Activated T-cell treated with anti-CD3 and anti-CD28 coated beads for 1 hour (primary cell): ENCODE measurements around the gene XPO4.
"Not testable (repeated sequence)": the region's sequence is repeated elsewhere in the genome, so short reads cannot be mapped to it uniquely, and the experiment has no call there.

Experiments
- DNase-seq: peaks from one replicate; pipeline ENCODE4 v3.0.0-alpha.2; 2020; ENCODE audit warnings: low read depth

The XPO4 gene

GRCh38 chr13:20787180-20787579 is 115.4 kb downstream of the XPO4 start:
- no peak for DNase-seq

DNA sequence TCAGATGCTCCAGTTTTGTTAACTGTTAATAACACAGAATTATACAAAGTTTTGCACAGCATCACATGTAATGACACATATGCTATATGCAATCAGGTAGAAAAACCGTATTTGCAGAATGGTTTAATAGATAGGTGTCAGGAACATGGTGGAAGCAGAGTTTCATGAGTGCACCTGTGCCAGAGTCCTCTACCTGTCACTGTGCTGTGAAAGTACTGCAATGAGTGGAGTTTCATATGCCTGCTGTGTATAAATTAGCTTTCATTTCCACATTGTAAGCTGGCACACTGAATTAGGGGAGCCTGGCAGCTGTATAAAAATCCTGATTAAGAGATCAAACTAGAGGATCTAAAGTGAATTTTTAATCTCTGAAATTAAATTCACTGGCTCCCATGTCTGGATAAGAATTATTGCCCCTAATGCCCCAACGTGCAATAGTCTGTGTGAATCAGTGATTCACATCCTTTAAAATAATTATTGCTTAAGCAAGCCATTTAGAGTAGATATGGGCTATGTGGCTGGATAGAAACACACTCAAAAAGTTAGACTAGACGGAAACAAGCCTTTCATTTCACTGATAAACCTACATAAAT is 120.3 kb downstream of the XPO4 start:
- DNase-seq = no peak

GRCh38 chr13:20780317-20780716 is 122.2 kb downstream of the XPO4 start:
- DNase-seq = no peak

- no peak for DNase-seq
Measured at GRCh38 chr13:20779405-20779804, 123.1 kb downstream of the XPO4 start.

GRCh38 chr13:20778311-20778710 is 124.2 kb downstream of the XPO4 start:
- DNase-seq = no peak

DNA sequence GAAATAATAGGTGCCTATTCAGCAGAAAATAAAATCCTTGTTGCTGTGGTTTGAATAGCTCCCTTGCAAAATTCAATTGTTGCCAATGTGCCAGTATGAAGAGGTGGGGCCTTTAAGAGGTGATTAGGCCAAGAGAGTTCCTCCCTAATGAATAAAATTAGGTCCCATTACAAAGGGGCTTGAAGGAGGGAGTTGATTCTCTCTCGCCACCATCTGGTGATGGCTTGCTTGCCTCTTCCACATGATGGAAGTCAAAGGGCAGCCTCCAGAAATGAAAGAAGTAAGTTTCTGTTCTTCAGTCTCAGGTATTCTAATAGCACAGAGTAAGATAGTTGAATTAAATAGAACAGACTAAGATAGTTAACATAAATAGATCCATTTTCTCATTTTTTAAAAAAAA is 125.8 kb downstream of the XPO4 start:
- DNase-seq = no peak

DNA sequence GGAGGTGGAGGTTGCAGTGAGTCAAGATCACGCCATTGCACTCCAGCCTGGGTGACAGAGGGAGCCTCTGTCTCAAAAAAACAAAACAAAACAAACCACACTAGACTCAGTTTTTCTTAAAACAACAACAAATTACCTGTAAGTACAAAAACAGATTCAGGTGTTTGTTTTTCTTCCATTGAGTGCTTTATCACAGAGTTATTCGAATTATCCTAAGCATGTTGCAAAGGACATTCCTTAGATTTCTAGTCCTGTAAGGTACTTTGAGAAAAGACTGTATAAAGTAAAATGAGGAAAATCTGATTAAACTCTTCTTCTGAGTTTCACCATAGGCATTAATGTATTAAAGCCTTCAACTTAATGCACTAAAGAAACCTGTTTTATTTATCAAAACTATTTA is 126.6 kb downstream of the XPO4 start:
- no peak for DNase-seq

GRCh38 chr13:20774746-20775145 is 127.8 kb downstream of the XPO4 start:
- DNase-seq = no peak

GRCh38 chr13:20773194-20774080 is 129.1 kb downstream of the XPO4 start, which contains the start of gene EEF1AKMT1:
TSS of gene EEF1AKMT1 (minus strand) at chr13:20773961. CDS start at chr13:20757598, 16,363 bp downstream.
- DNase-seq = peak; percentile 98

- DNase-seq = no peak
Measured at GRCh38 chr13:20772401-20773131, 130.0 kb downstream of the XPO4 start.

DNA sequence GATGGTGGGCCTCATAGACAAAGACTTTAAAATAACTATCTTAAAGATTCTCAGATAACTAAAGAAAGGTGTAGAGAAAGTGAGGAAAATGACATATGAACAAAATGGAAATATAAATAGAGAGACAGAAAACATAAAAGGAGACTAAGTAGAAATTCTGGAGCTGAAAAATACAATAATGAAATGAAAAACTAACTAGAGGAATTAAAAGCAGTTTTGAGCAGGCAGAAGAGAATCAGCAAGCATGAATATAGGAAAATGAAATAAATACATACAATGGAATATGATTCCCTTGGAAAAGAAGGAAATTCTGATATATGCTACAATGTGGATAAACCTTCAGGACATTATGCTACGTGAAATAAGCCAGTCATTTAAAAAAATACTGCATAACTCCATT is 132.7 kb downstream of the XPO4 start:
- DNase-seq = no peak

DNA sequence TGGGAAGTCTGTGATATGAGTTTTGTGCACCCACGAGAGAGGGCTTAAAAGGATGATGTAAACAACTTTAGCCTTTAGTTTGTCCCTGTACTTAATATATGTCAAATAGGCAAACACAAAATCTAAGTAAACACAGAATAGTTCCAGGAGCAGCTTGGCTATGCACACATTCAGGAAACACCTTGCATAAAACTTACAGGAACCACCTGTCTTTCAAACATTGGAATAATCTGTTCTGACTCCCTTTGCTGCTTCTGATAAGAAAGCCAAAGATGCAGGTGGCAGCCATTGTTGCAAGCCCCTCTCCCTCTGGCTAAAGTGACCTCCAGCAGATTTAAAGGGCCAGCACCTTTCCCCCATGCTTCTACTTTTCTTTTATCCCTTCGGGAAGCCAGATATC is 133.5 kb downstream of the XPO4 start:
- no peak for DNase-seq

DNA sequence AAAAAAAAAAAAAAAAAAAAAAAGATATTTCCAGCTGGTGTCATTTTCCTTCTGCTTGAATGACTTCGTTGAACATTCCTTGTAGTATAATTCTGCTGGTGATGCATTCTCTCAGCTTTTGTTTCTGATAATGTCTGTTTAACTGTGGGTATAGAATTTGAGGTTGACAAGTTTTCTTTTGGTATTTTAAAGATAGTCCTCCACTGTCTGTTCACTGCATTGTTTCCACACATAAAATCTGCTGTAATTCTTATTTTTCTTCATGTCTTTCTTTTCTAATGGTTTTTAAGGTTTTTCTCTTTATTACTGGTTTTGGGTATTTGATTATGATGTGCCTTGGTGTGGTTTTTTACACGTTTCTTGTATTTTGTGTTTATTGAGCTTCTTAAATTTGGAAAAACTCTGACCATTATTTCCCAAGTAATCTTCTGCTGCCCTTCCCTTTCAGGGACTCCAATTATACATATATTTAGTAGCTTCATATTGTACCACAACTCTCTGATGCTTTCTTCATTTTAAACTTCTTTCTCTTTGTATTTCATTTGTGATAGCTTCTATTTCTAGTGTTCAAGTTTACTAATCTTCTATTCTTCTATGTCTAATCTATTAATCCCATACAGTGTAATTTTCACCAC is 135.1 kb downstream of the XPO4 start:
- no peak for DNase-seq

GRCh38 chr13:20760872-20761271 is 141.7 kb downstream of the XPO4 start:
- no peak for DNase-seq

DNA sequence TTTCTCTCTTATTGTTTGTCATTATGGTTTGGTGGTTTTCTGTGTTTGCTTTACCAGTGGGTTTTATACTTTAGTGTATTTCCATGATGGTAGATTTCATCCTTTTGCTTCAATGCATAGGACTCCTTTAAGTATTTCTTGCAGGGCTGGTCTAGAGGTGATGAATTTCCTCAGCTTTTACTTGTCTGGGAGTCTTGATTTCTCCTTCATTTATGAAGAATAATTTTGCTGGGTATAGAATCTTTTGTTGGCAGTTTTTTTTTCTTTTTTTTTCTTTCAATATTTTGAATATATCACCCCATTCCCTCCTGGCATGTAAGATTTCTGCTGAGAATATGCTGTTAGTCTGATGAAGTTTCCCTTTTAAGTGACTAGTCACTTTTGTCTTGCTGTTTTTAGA is 148.5 kb downstream of the XPO4 start:
- no peak for DNase-seq

DNA sequence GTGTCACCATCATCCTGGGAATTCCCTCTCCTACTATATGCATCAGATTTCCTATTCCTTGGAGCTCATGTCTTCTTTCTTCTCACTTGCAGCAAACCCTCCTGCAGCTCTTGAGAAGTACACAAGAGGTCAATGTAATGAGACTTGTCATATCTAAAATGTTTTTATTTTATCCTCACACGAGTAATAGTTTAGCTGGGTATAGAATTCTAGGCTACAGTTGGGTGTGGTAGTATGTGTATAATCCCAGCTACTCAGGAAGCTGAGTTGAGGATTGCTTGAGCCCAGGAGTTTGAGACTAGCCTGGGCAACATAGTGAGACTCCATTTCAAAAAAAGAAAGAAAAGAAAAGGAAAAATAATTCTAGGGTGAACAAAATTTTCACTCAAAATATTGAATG is 153.2 kb downstream of the XPO4 start:
- no peak for DNase-seq

- DNase-seq = not testable (repeated sequence)
Measured at GRCh38 chr13:20743830-20744404, 158.6 kb downstream of the XPO4 start.

DNA sequence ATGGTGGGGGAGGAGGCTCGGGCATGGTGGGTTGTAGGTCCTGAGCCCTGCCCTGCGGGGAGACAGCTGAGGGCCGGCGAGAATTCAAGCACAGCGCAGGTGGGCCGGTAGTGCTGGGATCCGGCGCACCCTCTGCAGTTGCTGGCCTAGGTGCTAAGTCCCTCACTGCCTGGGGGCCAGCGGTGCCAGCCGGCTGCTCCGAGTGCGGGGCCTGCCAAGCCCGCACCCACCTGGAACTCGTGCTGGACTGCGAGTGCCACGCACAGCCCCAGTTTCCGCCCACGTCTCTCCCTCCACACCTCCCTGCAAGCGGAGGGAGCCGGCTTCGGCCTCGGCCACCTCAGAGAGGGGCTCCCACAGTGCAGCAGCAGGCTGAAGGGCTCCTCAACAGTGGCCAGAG is 162.5 kb downstream of the XPO4 start:
- DNase-seq = no peak

GRCh38 chr13:20738616-20739015 is 163.9 kb downstream of the XPO4 start:
- no peak for DNase-seq

DNA sequence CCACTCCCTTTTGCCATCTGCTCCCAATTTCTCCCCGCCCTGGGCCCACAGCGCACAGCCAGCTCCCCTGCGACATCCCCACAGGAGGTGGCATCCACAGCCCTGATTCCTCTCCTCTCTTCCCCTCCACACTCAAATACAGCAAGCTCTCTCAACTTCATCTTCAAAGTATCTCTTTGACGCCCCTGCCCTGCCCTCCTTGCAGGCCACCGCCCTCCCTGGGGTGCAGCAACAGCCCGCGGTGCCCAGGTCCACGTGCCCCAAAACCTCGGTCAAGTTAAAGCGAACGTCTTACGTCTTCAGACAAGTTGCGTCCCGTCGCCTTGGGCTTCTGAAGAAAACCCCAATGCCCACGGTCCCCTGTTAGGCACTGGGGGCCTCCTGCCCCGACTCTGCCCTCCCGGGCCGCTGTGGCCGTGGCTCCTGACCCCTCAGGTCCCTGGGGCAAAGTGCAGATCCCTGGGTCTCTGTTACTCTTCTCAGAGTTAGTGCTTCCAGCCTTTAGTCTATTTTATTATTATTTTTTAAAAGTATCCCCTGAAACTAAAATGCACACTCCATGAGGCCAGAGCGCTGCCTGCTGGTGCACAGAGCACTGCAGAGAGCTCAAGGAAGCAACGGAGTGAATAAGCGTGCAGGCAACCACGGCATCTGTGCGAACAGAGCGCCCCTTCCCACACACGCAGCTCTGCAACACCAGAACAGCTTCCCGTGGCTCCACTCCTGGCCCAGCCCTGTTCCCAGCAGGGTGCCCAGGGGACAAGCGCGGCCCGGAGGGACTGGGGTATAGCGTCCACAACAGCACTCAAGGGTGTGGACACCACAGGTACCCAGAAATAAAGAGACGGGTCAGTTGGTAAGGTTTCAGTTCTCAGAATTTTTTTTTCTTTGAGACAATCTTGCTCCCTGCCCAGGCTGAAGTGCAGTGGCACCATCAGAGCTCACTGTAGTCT is 172.6 kb downstream of the XPO4 start:
- DNase-seq = no peak
